SU-DHL-6 (cell line): Measurements from ENCODE around the gene TMEM151A.

Experiments used
- H2AFZ ChIP-seq: fragments of 200-600 bp; sonication (generic); 2 replicates; pipeline ENCODE4 v1.6.1; 2014; ENCODE audit warnings: low read depth, mild to moderate bottlenecking, moderate library complexity, mixed read lengths, antibody characterized with exemption, low read length; ENCODE audit not compliant: severe bottlenecking
- H3F3A ChIP-seq: fragments of 200-600 bp; shearing (Covaris generic); 2 replicates; pipeline ENCODE4 v1.6.0; 2016; ENCODE audit warnings: antibody characterized with exemption, mild to moderate bottlenecking; ENCODE audit not compliant: insufficient read depth
- H3K27ac ChIP-seq: fragments of 200-600 bp; sonication (generic); 2 replicates; pipeline ENCODE4 v1.5.1; 2016; ENCODE audit warnings: low read depth, mild to moderate bottlenecking, low read length, moderate library complexity, mixed read lengths
- H3K27me3 ChIP-seq: fragments of 200-600 bp; sonication (generic), shearing (Covaris generic); 2 replicates; pipeline ENCODE4 v1.6.0; 2014; ENCODE audit warnings: mild to moderate bottlenecking, low read length
- H3K36me3 ChIP-seq: fragments of 200-600 bp; sonication (generic); 2 replicates; pipeline ENCODE4 v1.6.1; 2014; ENCODE audit warnings: mild to moderate bottlenecking, low read length, mixed read lengths
- H3K4me2 ChIP-seq: fragments of 300-600, 200-600 bp; shearing (Covaris generic), sonication (generic); 2 replicates; pipeline ENCODE4 v1.6.0; 2014; ENCODE audit warnings: low read length, low read depth, mild to moderate bottlenecking; ENCODE audit not compliant: poor library complexity, severe bottlenecking
- H3K4me3 ChIP-seq: fragments of 200-600 bp; sonication (generic); 2 replicates; pipeline ENCODE4 v1.5.1; 2014; ENCODE audit warnings: antibody characterized with exemption, low read length, mild to moderate bottlenecking, mixed read lengths; ENCODE audit not compliant: insufficient read depth, poor library complexity, severe bottlenecking
- H3K79me2 ChIP-seq: fragments of 200-600 bp; sonication (generic); 2 replicates; pipeline ENCODE4 v1.6.1; 2014; ENCODE audit warnings: mild to moderate bottlenecking, low read length, moderate library complexity; ENCODE audit not compliant: insufficient read depth
- H3K9ac ChIP-seq: fragments of 200-600 bp; sonication (generic); 2 replicates; pipeline ENCODE4 v1.7.0; 2014; ENCODE audit warnings: mild to moderate bottlenecking, low read length
- H3K9me2 ChIP-seq: fragments of 200-600 bp; sonication (generic); replicated peaks from 2 replicates; pipeline ENCODE4 v1.6.1; 2014; ENCODE audit warnings: low read length; ENCODE audit not compliant: insufficient read depth
- H3K9me3 ChIP-seq: fragments of 200-600 bp; sonication (generic); 2 replicates; pipeline ENCODE4 v1.6.1; 2014; ENCODE audit warnings: low read length, mixed read lengths; ENCODE audit not compliant: insufficient read depth
- H4K20me1 ChIP-seq: fragments of 200-600 bp; sonication (generic); 2 replicates; pipeline ENCODE4 v1.6.1; 2014; ENCODE audit warnings: low read depth, mild to moderate bottlenecking, antibody characterized with exemption, low read length, moderate library complexity, mixed read lengths
- CTCF ChIP-seq: fragments of 200-600 bp; sonication (generic); IDR thresholded peaks from one replicate; pipeline ENCODE4 v1.5.1; 2017; ENCODE audit warnings: antibody characterized with exemption, mild to moderate bottlenecking, low read length, moderate library complexity; ENCODE audit not compliant: insufficient read depth, poor library complexity, severe bottlenecking
- EZH2phosphoT487 ChIP-seq: fragments of 200-600 bp; sonication (generic), shearing (Covaris generic); conservative IDR thresholded peaks from 2 replicates; pipeline ENCODE4 v1.6.1; 2018; ENCODE audit warnings: mild to moderate bottlenecking, antibody characterized with exemption, low read length, moderate library complexity, mixed read lengths

Gene TMEM151A

GRCh38 chr11:66327171-66328030 is 35.7 kb downstream of the TMEM151A start:
- Histone ChIP-seq H3K4me2 (no peak overlapping the region), H2AFZ (no peak overlapping the region), H3K4me3 (no peak overlapping the region), H3K27ac (no peak overlapping the region), H4K20me1 (no peaks in the 10 kb centered on the region), H3F3A (no peaks in the 10 kb centered on the region), H3K27me3 (no peaks in the 10 kb centered on the region), H3K9me2 (no peaks in the 10 kb centered on the region), H3K9me3 (no peaks in the 10 kb centered on the region), H3K79me2 (no peaks in the 10 kb centered on the region), H3K36me3 (no peaks in the 10 kb centered on the region), H3K9ac (no peak overlapping the region)
- TF ChIP-seq EZH2phosphoT487, result no peak
- no peak for TF ChIP-seq CTCF

- H4K20me1 ChIP-seq, result no peaks in the 10 kb centered on the region
- no peak overlapping the region for H3K4me2 ChIP-seq
- no peaks in the 10 kb centered on the region for H3K36me3 ChIP-seq
- H3F3A ChIP-seq, result no peaks in the 10 kb centered on the region
- H3K27me3 ChIP-seq, result no peaks in the 10 kb centered on the region
- no peaks in the 10 kb centered on the region for H3K9me3 ChIP-seq
- no peaks in the 10 kb centered on the region for H3K79me2 ChIP-seq
- no peak overlapping the region for H3K9ac ChIP-seq
- no peak overlapping the region for H3K27ac ChIP-seq
- no peak overlapping the region for H3K4me3 ChIP-seq
- no peaks in the 10 kb centered on the region for H3K9me2 ChIP-seq
- no peak for TF ChIP-seq EZH2phosphoT487
- TF ChIP-seq CTCF, result no peak
- H2AFZ ChIP-seq, result no peak overlapping the region
Measured at GRCh38 chr11:66328031-66328301, 36.3 kb downstream of the TMEM151A start.

- no peaks in the 10 kb centered on the region for H3K27me3 ChIP-seq
- H3F3A ChIP-seq, result no peaks in the 10 kb centered on the region
- no peaks in the 10 kb centered on the region for H3K36me3 ChIP-seq
- H3K9me2 ChIP-seq, result no peaks in the 10 kb centered on the region
- TF ChIP-seq CTCF, result peak; percentile 75
- TF ChIP-seq EZH2phosphoT487, result no peak
- H3K27ac ChIP-seq, result no peak overlapping the region
- H3K79me2 ChIP-seq, result no peaks in the 10 kb centered on the region
- no peak overlapping the region for H3K9ac ChIP-seq
- H3K4me3 ChIP-seq, result no peak overlapping the region
- no peaks in the 10 kb centered on the region for H4K20me1 ChIP-seq
- H3K4me2 ChIP-seq, result peak overlapping the region; percentile 24
- H3K9me3 ChIP-seq, result no peaks in the 10 kb centered on the region
- peak overlapping the region; percentile 31 for H2AFZ ChIP-seq
Measured at GRCh38 chr11:66328302-66329144, 36.8 kb downstream of the TMEM151A start.
